ENCODE measurements around the gene KLHL15. TPM values are rescaled to one million over a fixed set of nuclear protein-coding genes. Genes with fewer than 3 reads are reported as not detected.
"Not testable (repeated sequence)": the region's sequence is repeated elsewhere in the genome, so short reads cannot be mapped to it uniquely, and the experiment has no call there.

KLHL15 gene
- total and polyA plus RNA-seq, 2 experiments from 2014 or later = 2.4 to 15.0 TPM

DNA sequence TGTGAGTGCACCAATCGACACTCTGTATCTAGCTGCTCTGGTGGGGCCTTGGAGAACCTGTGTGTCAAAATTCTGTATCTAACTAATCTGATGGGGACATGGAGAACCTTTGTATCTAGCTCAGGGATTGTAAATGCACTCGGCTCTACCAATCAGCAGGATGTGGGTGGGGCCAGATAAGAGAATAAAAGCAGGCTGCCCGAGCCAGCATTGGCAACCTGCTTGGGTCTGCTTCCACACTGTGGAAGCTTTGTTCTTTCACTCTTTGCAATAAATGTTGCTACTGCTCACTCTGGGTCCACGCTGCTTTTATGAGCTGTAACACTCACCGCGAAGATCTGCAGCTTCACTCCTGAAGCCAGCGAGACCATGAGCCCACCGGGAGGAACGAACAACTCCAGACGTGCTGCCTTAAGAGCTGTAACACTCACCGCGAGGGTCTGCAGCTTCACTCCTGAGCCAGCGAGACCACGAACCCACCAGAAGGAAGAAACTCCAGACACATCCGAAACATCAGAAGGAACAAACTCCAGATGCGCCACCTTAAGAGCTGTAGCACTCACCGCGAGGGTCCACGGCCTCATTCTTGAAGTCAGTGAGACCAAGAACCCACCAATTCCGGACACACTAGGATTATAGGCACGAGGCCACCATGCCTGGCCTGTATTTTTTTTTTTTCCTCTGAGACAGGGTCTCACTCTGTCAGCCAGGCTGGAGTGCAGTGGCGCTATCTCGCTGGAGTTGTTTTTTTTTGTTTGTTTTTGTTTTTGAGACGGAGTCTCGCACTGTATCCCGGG, 23.7 kb upstream of the KLHL15 start:
- not testable (repeated sequence) for H3K4me1 Mint-ChIP-seq; H3K9me2 ChIP-seq (ENCODE audit: insufficient read depth); H3K4me3 ChIP-seq; H3K9me3 Mint-ChIP-seq; H3K4me1 ChIP-seq (ENCODE audit: insufficient read depth); H2AFZ ChIP-seq; H4K20me1 ChIP-seq (replicated peaks; ENCODE audit: insufficient read depth); H3K79me2 ChIP-seq (replicated peaks; ENCODE audit: insufficient read depth); H3F3A ChIP-seq (replicated peaks; ENCODE audit: low read depth); H3K27me3 ChIP-seq (ENCODE audit: insufficient read depth); H3K36me3 ChIP-seq (ENCODE audit: insufficient read depth); H3K27me3 Mint-ChIP-seq (ENCODE audit: insufficient read depth, low read depth, poor library complexity); DNase-seq (ENCODE audit: low spot score); ATAC-seq; H3K36me3 Mint-ChIP-seq (ENCODE audit: low read depth); H3K4me2 ChIP-seq; H3K4me3 Mint-ChIP-seq; H3K27ac ChIP-seq (ENCODE audit: low read depth)
- 0 out of 2 replicates have a peak overlapping the region, but pooled peaks have one; percentile 50 for H3K27ac Mint-ChIP-seq

DNA sequence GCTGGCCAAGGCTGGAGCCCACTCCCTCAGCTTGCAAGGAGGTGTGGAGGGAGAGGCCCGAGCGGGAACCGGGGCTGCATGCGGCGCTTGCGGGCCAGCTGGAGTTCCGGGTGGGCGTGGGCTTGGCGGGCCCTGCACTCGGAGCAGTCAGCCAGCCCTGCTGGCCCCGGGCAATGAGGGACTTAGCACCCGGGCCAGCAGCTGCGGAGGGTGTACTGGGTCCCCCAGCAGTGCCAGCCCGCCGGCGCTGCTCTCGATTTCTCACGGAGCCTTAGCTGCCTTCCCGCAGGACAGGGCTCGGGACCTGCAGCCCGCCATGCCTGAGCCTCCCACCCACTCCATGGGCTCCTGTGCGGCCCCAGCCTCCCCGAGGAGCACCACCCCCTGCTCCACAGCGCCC, 22.7 kb upstream of the KLHL15 start:
- not testable (repeated sequence) for H3K9me2 ChIP-seq (ENCODE audit: insufficient read depth)

DNA sequence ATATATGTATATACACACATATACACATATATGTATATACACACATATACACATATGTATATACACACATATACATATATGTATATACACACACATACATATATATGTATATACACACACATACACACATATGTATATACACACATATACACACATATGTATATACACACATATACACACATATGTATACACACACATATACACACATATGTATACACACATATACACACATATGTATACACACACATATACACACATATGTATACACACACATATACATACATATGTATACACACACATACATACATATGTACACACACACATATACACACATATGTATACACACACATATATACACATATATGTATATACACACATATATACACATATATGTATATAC, 19.1 kb upstream of the KLHL15 start:
- not testable (repeated sequence) for H3K36me3 ChIP-seq (ENCODE audit: insufficient read depth); H3K9me3 Mint-ChIP-seq; H4K20me1 ChIP-seq (replicated peaks; ENCODE audit: insufficient read depth); H3F3A ChIP-seq (replicated peaks; ENCODE audit: low read depth); H3K4me2 ChIP-seq; H3K36me3 Mint-ChIP-seq (ENCODE audit: low read depth); H2AFZ ChIP-seq; H3K27ac Mint-ChIP-seq; H3K4me1 ChIP-seq (ENCODE audit: insufficient read depth); H3K4me3 ChIP-seq; H3K4me1 Mint-ChIP-seq; ATAC-seq; H3K27me3 Mint-ChIP-seq (ENCODE audit: insufficient read depth, low read depth, poor library complexity); H3K27me3 ChIP-seq (ENCODE audit: insufficient read depth); DNase-seq (ENCODE audit: low spot score); H3K79me2 ChIP-seq (replicated peaks; ENCODE audit: insufficient read depth); H3K4me3 Mint-ChIP-seq; H3K27ac ChIP-seq (ENCODE audit: low read depth); H3K9me2 ChIP-seq (ENCODE audit: insufficient read depth)

More for the DNA sequence above, 22.7 kb upstream of the KLHL15 start:
- H3K4me2 ChIP-seq; H3K9me3 Mint-ChIP-seq; H4K20me1 ChIP-seq (replicated peaks; ENCODE audit: insufficient read depth); H3K4me1 ChIP-seq (ENCODE audit: insufficient read depth); H3K36me3 ChIP-seq (ENCODE audit: insufficient read depth); H3K27me3 ChIP-seq (ENCODE audit: insufficient read depth); H3K4me1 Mint-ChIP-seq; H3K27ac Mint-ChIP-seq; H3F3A ChIP-seq (replicated peaks; ENCODE audit: low read depth); ATAC-seq; H3K79me2 ChIP-seq (replicated peaks; ENCODE audit: insufficient read depth); H3K27ac ChIP-seq (ENCODE audit: low read depth); H2AFZ ChIP-seq; H3K27me3 Mint-ChIP-seq (ENCODE audit: insufficient read depth, low read depth, poor library complexity); H3K4me3 ChIP-seq; H3K4me3 Mint-ChIP-seq; DNase-seq (ENCODE audit: low spot score); H3K36me3 Mint-ChIP-seq (ENCODE audit: low read depth): not testable (repeated sequence)

DNA sequence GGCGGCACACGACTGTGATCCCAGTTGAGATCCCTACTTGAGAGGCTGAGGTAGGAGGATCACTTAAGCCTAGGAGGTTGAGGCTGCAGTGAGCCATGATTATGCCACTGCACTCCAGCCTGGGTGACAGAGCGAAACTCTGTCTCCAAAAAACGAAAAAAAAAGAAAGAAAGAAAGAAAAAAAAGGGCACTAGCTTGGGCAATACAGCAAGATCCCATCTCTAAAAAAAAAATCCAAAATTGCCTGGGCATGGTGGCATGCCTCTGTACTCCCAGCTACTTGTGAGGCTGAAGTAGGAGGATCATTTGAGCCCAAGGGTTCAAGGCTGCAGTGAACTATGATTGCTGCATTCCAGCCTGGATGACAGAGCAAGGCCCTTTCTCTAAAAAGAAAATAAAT, 10.7 kb upstream of the KLHL15 start:
- Histone ChIP-seq H3K79me2 (replicated peaks; ENCODE audit: insufficient read depth) (no peaks in the 10 kb centered on the region), H3K4me1 (ENCODE audit: insufficient read depth) (no peaks in the 10 kb centered on the region), H3K36me3 (ENCODE audit: insufficient read depth) (no peaks in the 10 kb centered on the region), H4K20me1 (replicated peaks; ENCODE audit: insufficient read depth) (no peaks in the 10 kb centered on the region), H3K9me2 (ENCODE audit: insufficient read depth) (no peaks in the 10 kb centered on the region), H3F3A (replicated peaks; ENCODE audit: low read depth) (no peaks in the 10 kb centered on the region), H2AFZ (no peak overlapping the region), H3K4me3 (no peak overlapping the region), H3K4me2 (no peak overlapping the region), H3K27me3 (ENCODE audit: insufficient read depth) (no peaks in the 10 kb centered on the region), H3K27ac (ENCODE audit: low read depth) (no peak overlapping the region)
- Mint-ChIP-seq H3K27ac (no peak overlapping the region), H3K36me3 (ENCODE audit: low read depth) (no peaks in the 10 kb centered on the region), H3K4me3 (no peak overlapping the region), H3K4me1 (no peaks in the 10 kb centered on the region), H3K27me3 (ENCODE audit: insufficient read depth, low read depth, poor library complexity) (no peaks in the 10 kb centered on the region), H3K9me3 (no peaks in the 10 kb centered on the region)
- ATAC-seq = no peak
- DNase-seq (ENCODE audit: low spot score) = no peak
- TF ChIP-seq, protein P1, sequence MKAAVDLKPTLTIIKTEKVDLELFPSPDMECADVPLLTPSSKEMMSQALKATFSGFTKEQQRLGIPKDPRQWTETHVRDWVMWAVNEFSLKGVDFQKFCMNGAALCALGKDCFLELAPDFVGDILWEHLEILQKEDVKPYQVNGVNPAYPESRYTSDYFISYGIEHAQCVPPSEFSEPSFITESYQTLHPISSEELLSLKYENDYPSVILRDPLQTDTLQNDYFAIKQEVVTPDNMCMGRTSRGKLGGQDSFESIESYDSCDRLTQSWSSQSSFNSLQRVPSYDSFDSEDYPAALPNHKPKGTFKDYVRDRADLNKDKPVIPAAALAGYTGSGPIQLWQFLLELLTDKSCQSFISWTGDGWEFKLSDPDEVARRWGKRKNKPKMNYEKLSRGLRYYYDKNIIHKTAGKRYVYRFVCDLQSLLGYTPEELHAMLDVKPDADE (IDR thresholded peaks at IDR 0.05) = no peak
- TF ChIP-seq ZNF114 (CRISPR knock-in tag; IDR thresholded peaks at IDR 0.05) (no peak), STAT1 (IDR thresholded peaks at IDR 0.05; ENCODE audit: unreplicated experiment) (no peak)
- TF ChIP-seq, protein P2, sequence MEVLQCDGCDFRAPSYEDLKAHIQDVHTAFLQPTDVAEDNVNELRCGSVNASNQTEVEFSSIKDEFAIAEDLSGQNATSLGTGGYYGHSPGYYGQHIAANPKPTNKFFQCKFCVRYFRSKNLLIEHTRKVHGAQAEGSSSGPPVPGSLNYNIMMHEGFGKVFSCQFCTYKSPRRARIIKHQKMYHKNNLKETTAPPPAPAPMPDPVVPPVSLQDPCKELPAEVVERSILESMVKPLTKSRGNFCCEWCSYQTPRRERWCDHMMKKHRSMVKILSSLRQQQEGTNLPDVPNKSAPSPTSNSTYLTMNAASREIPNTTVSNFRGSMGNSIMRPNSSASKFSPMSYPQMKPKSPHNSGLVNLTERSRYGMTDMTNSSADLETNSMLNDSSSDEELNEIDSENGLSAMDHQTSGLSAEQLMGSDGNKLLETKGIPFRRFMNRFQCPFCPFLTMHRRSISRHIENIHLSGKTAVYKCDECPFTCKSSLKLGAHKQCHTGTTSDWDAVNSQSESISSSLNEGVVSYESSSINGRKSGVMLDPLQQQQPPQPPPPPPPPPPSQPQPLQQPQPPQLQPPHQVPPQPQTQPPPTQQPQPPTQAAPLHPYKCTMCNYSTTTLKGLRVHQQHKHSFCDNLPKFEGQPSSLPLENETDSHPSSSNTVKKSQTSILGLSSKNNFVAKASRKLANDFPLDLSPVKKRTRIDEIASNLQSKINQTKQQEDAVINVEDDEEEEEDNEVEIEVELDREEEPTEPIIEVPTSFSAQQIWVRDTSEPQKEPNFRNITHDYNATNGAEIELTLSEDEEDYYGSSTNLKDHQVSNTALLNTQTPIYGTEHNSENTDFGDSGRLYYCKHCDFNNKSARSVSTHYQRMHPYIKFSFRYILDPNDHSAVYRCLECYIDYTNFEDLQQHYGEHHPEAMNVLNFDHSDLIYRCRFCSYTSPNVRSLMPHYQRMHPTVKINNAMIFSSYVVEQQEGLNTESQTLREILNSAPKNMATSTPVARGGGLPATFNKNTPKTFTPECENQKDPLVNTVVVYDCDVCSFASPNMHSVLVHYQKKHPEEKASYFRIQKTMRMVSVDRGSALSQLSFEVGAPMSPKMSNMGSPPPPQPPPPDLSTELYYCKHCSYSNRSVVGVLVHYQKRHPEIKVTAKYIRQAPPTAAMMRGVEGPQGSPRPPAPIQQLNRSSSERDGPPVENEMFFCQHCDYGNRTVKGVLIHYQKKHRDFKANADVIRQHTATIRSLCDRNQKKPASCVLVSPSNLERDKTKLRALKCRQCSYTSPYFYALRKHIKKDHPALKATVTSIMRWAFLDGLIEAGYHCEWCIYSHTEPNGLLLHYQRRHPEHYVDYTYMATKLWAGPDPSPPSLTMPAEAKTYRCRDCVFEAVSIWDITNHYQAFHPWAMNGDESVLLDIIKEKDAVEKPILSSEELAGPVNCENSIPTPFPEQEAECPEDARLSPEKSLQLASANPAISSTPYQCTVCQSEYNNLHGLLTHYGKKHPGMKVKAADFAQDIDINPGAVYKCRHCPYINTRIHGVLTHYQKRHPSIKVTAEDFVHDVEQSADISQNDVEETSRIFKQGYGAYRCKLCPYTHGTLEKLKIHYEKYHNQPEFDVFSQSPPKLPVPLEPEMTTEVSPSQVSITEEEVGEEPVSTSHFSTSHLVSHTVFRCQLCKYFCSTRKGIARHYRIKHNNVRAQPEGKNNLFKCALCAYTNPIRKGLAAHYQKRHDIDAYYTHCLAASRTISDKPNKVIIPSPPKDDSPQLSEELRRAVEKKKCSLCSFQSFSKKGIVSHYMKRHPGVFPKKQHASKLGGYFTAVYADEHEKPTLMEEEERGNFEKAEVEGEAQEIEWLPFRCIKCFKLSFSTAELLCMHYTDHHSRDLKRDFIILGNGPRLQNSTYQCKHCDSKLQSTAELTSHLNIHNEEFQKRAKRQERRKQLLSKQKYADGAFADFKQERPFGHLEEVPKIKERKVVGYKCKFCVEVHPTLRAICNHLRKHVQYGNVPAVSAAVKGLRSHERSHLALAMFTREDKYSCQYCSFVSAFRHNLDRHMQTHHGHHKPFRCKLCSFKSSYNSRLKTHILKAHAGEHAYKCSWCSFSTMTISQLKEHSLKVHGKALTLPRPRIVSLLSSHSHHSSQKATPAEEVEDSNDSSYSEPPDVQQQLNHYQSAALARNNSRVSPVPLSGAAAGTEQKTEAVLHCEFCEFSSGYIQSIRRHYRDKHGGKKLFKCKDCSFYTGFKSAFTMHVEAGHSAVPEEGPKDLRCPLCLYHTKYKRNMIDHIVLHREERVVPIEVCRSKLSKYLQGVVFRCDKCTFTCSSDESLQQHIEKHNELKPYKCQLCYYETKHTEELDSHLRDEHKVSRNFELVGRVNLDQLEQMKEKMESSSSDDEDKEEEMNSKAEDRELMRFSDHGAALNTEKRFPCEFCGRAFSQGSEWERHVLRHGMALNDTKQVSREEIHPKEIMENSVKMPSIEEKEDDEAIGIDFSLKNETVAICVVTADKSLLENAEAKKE (CRISPR knock-in tag; IDR thresholded peaks at IDR 0.05) = no peak

Data from GM23338 (cell line).